Activated B cell treated with CpG ODN at 0.5 μM for 24 hours (primary cell): ENCODE results near the gene RESP18. TPM values are rescaled to one million over a fixed set of nuclear protein-coding genes. Genes with fewer than 3 reads are reported as not detected.

Experiments
- ATAC-seq: fragments of 200-7000 bp; cut with Tn5 transposase; one replicate; pipeline ENCODE4 v1.10.0; 2021; ENCODE audit warnings: low read depth, mild to moderate bottlenecking, moderate library complexity
- CTCF ChIA-PET: fragments of 350-600 bp; sonication (Branson Sonifier 250); formaldehyde crosslinking; loops from one replicate; lab custom pipeline; 2021; ENCODE audit warnings: antibody characterized with exemption; lab: Charles Lee
- POLR2A ChIA-PET: fragments of 350-600 bp; sonication (Branson Sonifier 250); formaldehyde crosslinking; loops from one replicate; lab custom pipeline; 2021; ENCODE audit warnings: antibody characterized with exemption; lab: Charles Lee
- DNase-seq: peaks from one replicate; pipeline ENCODE4 v3.0.0; 2022
- H3K27ac Mint-ChIP-seq: one replicate; pipeline ENCODE4 v1.8.0; 2020; ENCODE audit warnings: mixed read lengths
- H3K27me3 Mint-ChIP-seq: one replicate; pipeline ENCODE4 v1.8.0; 2021; ENCODE audit warnings: mixed read lengths
- H3K36me3 Mint-ChIP-seq: one replicate; pipeline ENCODE4 v1.8.0; 2021; ENCODE audit warnings: low read depth, mixed read lengths
- H3K4me1 Mint-ChIP-seq: one replicate; pipeline ENCODE4 v1.8.0; 2021; ENCODE audit warnings: mixed read lengths
- H3K4me3 Mint-ChIP-seq: one replicate; pipeline ENCODE4 v1.8.0; 2020; ENCODE audit warnings: mild to moderate bottlenecking, mixed read lengths
- H3K9me3 Mint-ChIP-seq: one replicate; pipeline ENCODE4 v1.8.0; 2020; ENCODE audit warnings: mixed read lengths
- intact Hi-C: fragments of 100-400 bp; cut with micrococcal nuclease; formaldehyde crosslinking; loops from one replicate; pipeline ENCODE4 v1.15.1; 2024
- total RNA-seq: library from RNA; stranded (reverse); gene quantifications from 2 replicates; pipeline ENCODE4 v1.2.3, GENCODE V29; 2022
- TF ChIP-seq, protein P1 (sequence below): fragments of 200-600 bp; IDR thresholded peaks from one replicate; pipeline ENCODE4 v1.8.0; 2022; ENCODE audit warnings: antibody characterized with exemption, mild to moderate bottlenecking

Gene RESP18
- total RNA-seq, 1 donor from 2014 or later, result not detected

DNA sequence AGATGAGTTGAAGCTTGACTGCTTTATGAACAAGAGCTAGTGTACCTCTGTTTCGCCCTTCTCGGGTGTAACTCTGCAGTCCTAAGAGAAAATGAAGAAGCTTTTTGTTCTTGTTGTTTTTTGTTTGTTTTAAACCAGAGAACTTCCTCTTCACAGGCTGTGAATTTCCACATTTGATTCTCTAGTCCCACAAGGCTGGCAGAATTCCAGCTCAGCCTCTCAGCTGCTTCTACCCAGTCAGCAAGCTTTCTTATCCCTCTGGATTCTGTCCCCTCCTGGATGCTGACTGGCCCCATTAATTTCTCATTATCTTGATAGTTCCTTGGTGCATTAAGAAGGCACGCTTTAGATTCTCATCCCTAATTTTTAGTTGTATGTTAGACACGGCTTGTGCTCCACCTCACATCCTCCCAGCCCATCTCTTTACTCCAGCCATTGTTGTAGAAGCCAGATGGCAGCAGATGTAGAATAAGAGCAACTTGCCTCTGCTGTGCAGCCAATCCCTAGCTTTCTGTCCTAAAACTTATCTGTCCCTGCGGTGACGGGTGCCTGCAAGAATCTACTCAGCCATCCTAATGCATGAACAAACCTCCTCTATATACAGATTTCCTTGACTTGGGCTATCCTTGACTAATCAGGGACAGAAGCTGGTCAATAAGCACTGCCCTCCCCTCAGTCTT is 12.3 kb upstream of the RESP18 start:
- CTCF ChIA-PET, result interaction anchor here (0.8 kb wide), 1 partner anchor 233 kb away, joined by 3 read pairs; no protein-coding TSS in a partner anchor
- DNase-seq, result no peak
- H3K36me3 Mint-ChIP-seq, result no peaks in the 10 kb centered on the region
- intact Hi-C loops, result no loop called here
- no peak for ATAC-seq
- H3K27me3 Mint-ChIP-seq, result peaks cover 26% of the 10 kb centered on the region
- POLR2A ChIA-PET, result no interaction called here
- TF ChIP-seq, protein P1, sequence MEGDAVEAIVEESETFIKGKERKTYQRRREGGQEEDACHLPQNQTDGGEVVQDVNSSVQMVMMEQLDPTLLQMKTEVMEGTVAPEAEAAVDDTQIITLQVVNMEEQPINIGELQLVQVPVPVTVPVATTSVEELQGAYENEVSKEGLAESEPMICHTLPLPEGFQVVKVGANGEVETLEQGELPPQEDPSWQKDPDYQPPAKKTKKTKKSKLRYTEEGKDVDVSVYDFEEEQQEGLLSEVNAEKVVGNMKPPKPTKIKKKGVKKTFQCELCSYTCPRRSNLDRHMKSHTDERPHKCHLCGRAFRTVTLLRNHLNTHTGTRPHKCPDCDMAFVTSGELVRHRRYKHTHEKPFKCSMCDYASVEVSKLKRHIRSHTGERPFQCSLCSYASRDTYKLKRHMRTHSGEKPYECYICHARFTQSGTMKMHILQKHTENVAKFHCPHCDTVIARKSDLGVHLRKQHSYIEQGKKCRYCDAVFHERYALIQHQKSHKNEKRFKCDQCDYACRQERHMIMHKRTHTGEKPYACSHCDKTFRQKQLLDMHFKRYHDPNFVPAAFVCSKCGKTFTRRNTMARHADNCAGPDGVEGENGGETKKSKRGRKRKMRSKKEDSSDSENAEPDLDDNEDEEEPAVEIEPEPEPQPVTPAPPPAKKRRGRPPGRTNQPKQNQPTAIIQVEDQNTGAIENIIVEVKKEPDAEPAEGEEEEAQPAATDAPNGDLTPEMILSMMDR, result no peak
- peaks cover 3% of the 10 kb centered on the region for H3K4me1 Mint-ChIP-seq
- H3K9me3 Mint-ChIP-seq, result no peaks in the 10 kb centered on the region
- H3K4me3 Mint-ChIP-seq, result no peak overlapping the region
- H3K27ac Mint-ChIP-seq, result no peak overlapping the region

DNA sequence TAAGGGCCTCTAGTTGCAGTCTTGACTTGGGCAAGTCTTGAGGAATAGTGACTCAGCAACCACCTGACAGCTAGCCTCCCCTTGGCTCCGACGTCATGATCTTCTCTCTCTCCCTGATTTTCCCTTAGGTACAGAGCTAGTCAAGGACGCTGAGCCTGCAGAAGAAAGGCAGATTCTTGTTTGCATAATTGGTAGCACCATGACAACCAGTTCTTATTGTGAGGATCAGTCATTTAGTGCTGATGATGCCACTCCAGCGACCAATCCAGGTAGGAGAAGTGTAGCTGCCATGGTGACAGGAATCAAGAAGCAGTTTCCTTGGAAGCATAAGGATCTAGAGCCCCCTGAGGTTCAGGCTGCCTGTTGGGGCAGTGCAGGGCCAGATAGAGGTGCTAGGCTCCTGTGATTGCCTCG is 2.8 kb upstream of the RESP18 start:
- POLR2A ChIA-PET, result no interaction called here
- DNase-seq, result no peak
- Mint-ChIP-seq H3K4me3 (no peak overlapping the region), H3K27ac (no peak overlapping the region), H3K36me3 (no peaks in the 10 kb centered on the region), H3K27me3 (peaks cover 67% of the 10 kb centered on the region), H3K9me3 (peaks cover 9% of the 10 kb centered on the region), H3K4me1 (no peaks in the 10 kb centered on the region)
- CTCF ChIA-PET, result no interaction called here
- intact Hi-C loops, result no loop called here
- TF ChIP-seq, protein P1, result no peak
- no peak for ATAC-seq

DNA sequence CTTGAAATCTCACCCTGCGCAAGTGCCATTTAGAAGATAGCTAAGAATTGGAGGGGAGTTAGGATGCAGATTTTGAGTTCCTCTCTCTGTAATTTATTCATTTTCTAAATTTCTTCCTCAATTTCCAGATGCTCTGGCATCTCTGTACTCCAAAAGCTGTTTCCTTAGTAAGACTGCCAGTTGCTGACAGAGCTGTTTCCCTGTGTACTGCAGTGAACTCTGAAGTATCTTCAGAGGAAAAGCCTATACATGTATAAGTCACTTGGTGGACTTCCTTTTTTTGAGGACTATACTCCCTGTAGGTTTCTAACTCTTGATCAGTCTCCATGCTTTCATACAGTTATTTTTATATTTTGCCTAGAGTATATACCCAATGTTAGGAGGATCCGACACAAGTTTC is 1.5 kb upstream of the RESP18 start:
- H3K4me3 Mint-ChIP-seq, result no peak overlapping the region
- ATAC-seq, result no peak
- no peak overlapping the region for H3K27ac Mint-ChIP-seq
- peaks cover 71% of the 10 kb centered on the region for H3K27me3 Mint-ChIP-seq
- TF ChIP-seq, protein P1, result no peak
- H3K9me3 Mint-ChIP-seq, result peaks cover 9% of the 10 kb centered on the region
- CTCF ChIA-PET, result no interaction called here
- no peaks in the 10 kb centered on the region for H3K36me3 Mint-ChIP-seq
- POLR2A ChIA-PET, result interaction anchor here (0.6 kb wide), 1 partner anchor 168 kb away, joined by 3 read pairs; no protein-coding TSS in a partner anchor
- intact Hi-C loops, result no loop called here
- DNase-seq, result no peak
- H3K4me1 Mint-ChIP-seq, result no peaks in the 10 kb centered on the region

DNA sequence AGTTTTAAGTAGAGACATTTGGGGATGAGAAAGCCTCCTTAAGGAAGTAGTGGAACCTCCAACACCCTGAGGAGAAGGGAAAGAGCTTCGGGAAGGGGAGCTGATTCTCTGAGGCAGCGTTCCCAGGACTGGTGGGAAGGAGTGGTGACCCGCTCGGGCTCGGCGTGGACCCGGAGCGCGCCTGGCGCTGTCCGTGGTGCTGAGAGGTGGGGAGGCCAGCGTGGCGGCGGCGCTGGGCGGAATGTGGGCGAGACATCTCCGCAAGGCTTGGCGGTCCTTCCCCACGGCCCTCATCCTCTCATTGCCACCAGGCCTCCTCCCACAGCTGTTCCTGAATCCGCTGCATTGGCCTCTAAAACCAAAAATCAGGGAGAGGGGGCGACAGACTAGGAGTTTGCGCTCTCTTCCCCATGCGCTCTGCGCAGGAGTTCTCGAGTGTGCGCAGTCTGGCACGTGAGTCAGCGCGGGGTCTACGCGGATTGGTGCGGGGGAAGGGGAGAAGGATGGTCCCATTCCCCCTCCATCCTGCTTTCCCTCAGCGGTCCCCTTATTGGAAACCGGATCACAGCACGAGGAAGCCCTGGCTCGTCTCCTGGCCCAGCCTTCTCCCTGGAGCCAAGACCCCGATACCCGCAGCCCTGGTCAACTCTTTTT is 857 bp downstream of the RESP18 start:
- ATAC-seq (no peak), DNase-seq (no peak)
- TF ChIP-seq, protein P1, result no peak
- Mint-ChIP-seq H3K27me3 (peaks cover 79% of the 10 kb centered on the region), H3K27ac (no peak overlapping the region), H3K4me3 (no peak overlapping the region), H3K4me1 (no peaks in the 10 kb centered on the region), H3K36me3 (no peaks in the 10 kb centered on the region), H3K9me3 (peaks cover 9% of the 10 kb centered on the region)
- ChIA-PET POLR2A (no interaction called here), CTCF (no interaction called here)
- intact Hi-C loops, result no loop called here

DNA sequence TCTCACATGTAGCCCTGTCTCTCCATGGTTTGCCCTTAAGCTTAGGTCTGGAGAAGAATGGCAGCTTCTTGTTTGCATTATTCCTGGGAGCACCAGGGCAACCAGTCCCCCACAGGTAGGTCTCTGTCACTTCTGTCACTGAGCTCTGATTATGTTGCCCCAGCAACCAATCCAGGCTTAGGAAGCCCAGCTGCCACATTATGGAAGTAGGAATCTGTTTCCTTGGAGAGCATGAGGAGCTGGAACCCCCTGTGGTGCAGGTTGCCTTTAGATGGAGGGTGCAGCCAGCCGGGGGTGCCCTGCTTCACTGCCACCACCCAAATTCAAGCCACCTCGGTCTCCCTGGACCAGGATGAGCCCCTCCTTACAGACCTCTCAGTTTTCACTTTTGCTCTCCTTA is 4.8 kb downstream of the RESP18 start:
- ChIA-PET CTCF (no interaction called here), POLR2A (no interaction called here)
- TF ChIP-seq, protein P1, result no peak
- Mint-ChIP-seq H3K4me1 (no peaks in the 10 kb centered on the region), H3K4me3 (no peak overlapping the region), H3K27me3 (peaks cover 66% of the 10 kb centered on the region), H3K27ac (no peak overlapping the region), H3K9me3 (no peaks in the 10 kb centered on the region), H3K36me3 (no peaks in the 10 kb centered on the region)
- DNase-seq (no peak), ATAC-seq (no peak)
- intact Hi-C loops, result no loop called here
